Measurements from ENCODE around the gene ARRB1. TPM values are rescaled to one million over a fixed set of nuclear protein-coding genes. Genes with fewer than 3 reads are reported as not detected.
A peak's percentile ranks its signal among the peaks of the same experiment; 100 is the strongest.
"Not testable (repeated sequence)": the region's sequence is repeated elsewhere in the genome, so short reads cannot be mapped to it uniquely, and the experiment has no call there.

Gene ARRB1
- total RNA-seq, 1 donor from 2014 or later: 55.4 TPM

- no peak for DNase-seq
Observed at GRCh38 chr11:75344186-75344585, 7.3 kb downstream of the ARRB1 start.

GRCh38 chr11:75342966-75343870 lies 8.2 kb downstream of the ARRB1 start:
- no peak for DNase-seq

GRCh38 chr11:75342231-75342918 lies 9.1 kb downstream of the ARRB1 start:
- DNase-seq: no peak

- DNase-seq: no peak
Observed at GRCh38 chr11:75341612-75342011, 9.8 kb downstream of the ARRB1 start.

DNA sequence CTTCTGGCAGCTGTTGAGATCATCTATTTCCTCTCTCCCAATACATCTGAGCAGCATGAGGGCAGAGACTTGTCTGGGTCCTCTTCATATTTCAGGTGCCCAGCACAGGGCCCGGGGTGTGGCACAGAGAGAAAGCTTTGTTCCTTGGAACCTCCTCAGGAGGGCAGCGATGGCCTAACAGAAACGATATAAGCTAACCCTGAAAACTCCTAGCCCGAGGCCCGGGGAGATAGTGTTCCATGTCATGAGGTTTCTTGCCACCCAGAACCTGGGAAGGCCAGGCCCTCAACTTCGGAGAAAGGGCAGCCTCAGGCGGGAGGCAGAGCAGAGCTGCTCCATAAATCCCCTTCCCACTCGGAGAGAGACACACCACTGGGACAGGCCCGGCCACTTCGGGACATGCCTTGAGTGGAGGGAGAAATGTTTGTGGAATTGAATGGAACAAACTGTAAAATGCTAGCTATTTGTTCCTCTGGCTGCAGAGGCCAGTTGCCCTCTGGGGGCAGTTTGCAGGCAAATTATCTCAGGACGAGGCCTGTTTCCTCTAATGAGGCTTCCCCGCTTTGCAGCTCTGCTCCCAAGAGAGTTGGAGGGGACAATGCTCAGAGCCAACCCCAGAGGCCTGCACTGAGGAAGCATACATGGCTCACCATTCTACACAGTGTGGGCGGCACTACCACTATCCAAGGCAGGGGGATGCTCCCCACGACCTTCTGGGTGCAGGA lies 11.6 kb downstream of the ARRB1 start:
- no peak for DNase-seq

DNA sequence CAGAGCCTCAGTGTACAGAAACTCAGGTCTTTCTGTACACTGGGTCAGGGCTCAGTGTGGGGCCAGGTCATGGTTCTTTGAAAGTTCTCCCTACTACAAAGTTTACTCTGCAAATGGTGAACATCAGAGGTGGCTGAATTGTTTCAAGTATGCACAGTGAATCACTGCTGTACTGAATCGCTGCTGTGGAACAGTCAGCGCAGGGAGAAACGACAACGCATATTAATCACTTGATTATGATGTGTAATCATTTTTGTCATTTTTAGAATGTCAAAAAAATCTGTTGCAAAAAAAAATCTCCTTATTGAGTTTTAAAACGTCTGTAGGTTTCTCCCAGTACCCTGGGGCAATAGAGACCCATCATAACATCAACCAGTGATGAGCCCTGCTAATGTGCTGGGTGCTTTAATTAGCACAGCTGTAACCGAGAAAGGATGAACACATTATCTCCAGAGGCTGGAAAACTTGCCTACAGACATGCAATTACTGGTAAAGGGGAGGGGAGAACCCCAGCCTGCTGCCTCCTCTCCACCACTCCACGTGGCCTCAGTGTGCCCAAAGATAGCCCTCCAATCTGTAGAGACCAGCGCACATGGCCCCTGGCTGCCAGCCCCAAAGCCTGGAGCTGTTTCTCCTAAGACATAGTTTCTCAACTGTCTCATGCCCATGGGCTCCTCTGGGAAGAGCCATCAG lies 12.8 kb downstream of the ARRB1 start:
- no peak for DNase-seq

DNA sequence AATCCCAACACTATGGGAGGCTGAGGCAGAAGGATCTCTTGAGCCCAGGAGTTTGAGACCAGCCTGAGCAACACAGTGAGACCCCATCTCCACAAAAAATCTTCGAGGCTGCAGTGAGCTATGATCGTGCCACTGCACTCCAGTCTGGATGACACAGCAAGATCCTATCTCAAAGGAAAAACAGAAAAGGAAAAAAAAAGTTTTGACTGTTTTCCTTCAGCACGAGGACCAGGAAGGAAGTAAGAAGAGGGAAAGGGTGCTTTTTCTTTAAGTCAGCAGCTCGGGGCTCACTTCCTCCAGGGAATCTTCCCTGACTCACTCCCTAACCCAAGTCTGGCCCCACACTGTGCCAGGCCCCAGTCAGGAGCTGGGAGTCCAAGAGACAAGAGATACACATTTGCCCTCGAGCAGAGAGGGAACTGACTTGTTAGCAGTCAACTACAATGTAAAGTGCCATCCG lies 14.2 kb downstream of the ARRB1 start:
- no peak for DNase-seq

DNA sequence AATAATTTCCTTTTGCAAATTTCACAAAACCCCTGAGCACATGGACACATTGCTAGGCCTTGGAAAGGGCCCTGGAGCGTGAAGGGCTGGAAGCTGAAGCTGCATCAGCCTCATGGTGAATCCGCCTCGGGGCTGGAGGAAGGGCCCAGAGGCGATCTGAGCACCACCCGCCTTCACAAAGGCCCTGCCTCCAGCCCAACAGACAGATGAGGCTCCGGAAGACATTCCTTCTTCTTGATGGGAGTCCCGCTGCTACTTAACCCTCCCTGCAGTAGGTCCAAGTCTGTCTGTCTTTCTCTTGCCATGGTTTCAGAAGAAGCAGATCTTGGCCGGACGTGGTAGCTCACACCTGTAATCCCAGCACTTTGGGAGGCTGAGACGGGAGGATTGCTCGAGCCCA lies 16.5 kb downstream of the ARRB1 start:
- DNase-seq: no peak

GRCh38 chr11:75334402-75334891 lies 17.0 kb downstream of the ARRB1 start:
- no peak for DNase-seq

DNA sequence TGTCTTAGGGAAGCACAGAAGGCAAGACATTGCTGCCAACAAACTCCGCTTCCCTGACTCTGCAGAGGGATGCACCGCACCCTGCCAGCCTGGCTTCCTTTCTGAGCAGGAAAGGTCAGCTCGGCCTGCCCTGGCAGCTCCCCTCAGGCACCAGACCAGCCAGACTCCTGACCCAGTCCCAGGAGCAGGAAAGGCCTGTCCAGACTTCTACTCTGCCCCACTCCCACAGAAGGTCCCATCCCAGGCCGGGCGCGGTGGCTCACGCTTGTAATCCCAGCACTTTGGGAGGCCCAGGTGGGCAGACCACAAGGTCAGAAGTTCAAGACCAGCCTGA lies 17.7 kb downstream of the ARRB1 start:
- DNase-seq: no peak

DNA sequence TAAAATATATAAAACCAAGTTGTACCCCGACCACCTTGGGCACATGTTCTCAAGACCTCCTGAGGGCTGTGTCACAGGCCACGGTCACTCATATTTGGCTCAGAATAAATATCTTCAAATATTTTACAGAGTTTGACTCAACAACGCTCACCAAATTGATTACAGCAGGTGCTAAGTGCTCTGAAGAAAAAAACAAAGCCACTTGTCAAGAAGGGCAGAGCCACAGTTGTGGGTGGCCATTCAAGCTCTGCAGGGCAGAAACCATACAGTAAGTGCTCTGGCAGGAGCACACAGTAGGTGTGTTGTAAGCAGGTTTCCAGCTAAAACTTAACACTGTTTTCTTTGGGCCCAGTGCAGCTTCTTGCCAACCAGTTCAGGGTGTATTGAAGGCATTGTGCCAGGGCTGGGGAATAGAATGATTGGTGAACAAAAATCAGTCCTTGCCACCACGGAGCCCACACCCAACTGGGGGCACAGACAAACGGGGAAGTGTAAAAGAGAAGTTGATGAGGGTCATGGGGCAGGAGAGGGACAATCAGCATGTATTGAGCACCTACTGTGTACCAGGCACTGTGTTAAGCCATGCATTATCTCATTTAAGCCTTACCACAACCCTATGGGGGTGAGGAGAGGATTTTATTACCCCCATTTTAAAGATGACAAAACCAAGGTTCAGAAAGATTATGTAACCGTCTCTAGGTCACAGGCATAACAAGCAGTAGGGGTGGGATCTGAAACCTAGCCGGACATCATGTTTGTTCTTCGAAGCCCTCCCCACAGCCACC lies 18.2 kb downstream of the ARRB1 start:
- no peak for DNase-seq

- DNase-seq: not testable (repeated sequence)
Observed at GRCh38 chr11:75331761-75332160, 19.7 kb downstream of the ARRB1 start.

GRCh38 chr11:75331304-75331703 lies 20.2 kb downstream of the ARRB1 start:
- DNase-seq: not testable (repeated sequence)

GRCh38 chr11:75330886-75331285 lies 20.6 kb downstream of the ARRB1 start:
- not testable (repeated sequence) for DNase-seq

GRCh38 chr11:75330291-75330690 lies 21.2 kb downstream of the ARRB1 start:
- DNase-seq: no peak

- DNase-seq: peak; percentile 34
Observed at GRCh38 chr11:75328426-75329277, 22.8 kb downstream of the ARRB1 start.

DNA sequence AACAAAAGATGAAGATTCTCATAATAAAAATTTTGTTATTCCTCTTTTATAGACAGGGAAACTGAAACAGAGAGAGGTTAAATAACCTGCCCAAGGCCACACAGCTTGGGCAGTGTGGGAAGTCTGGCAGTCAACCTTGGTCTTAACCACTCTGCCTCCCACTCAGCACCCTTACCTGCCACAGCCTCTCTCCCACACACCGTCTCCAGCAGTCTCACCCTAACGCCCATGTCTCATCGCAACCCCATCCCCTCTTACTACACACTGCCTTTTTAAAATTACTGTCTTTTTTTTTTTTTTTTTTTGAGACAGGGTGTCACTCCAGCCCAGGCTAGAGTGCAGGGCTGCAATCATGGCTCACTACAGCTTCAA lies 25.0 kb downstream of the ARRB1 start:
- no peak for DNase-seq

DNA sequence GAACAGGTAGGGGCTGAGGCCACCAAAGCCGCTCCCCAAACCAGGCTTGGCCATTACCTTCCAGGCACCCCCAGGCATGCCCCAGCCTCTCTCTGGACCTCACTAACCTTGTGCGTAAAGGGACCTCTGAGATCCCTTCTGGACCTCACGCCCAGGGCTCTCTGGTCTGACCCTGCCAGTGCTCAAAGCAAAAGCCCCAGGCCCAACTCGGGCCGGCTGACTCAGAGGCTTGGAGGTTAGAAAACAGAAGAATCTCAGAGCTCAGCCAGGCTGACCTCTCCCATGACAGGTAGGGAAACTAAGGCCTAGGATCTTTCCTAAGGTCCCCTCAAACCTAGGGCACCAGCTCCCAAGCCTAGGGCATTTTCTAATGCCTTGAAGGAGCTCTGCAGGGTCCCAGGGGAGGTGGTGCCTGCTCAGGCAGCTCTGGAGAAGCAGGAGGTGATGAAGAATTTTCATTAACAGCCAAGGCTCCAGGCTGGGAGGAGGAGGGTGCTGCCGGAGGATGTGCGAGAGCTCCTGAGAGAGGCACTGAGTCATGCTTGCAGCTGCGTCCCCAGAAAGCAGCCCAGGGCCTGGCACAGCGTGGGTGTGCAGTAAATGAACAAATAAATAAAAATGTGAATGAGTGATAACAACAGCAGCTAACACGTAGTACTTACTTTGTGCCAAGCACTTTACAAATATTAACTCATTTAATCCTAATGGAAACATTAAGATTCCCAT lies 25.6 kb downstream of the ARRB1 start:
- peak; percentile 78 for DNase-seq

- DNase-seq: no peak
Observed at GRCh38 chr11:75324740-75325139, 26.7 kb downstream of the ARRB1 start.

DNA sequence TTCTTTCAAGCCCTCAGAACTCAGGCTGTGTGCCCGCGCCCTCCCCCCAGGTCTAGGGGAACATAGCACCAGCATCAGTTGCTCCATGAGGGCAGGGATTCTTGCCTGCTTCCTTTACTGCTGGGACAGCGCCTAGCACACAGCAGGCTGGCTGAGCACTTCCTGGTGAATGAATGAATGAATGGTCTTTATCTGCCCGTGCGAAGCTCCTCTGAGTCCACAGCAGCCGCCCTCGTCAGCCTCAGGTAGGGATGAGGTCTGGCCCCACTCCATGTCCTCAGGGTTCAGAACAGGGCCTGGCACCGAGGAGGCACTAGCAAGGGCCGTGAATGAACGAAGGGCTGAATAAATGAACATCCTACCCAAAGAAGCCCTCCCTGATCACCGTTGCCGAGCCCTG lies 27.3 kb downstream of the ARRB1 start:
- DNase-seq: no peak

All from occipital lobe (tissue), 2 donors.